OCI-LY1 (cell line): ENCODE results near the gene PAM16.

Experiments
- CTCF ChIP-seq: fragments of 200-600 bp; sonication (generic), shearing (Covaris generic); IDR thresholded peaks from 2 replicates; pipeline ENCODE4 v1.5.1; 2017; ENCODE audit warnings: mild to moderate bottlenecking, antibody characterized with exemption, low read length, moderate library complexity, mixed read lengths
- EZH2 ChIP-seq: fragments of 200-600 bp; sonication (generic), shearing (Covaris generic); IDR thresholded peaks from 2 replicates; pipeline ENCODE4 v1.8.0; 2017; ENCODE audit warnings: borderline replicate concordance, mixed run types, mild to moderate bottlenecking, antibody characterized with exemption, low read length, moderate library complexity, mixed read lengths

GRCh38 chr16:4336701-4337539 lies 14.2 kb downstream of the PAM16 start:
- TF ChIP-seq CTCF (no peak), EZH2 (no peak)
